Endothelial cell of umbilical vein (primary cell): ENCODE measurements around the gene GPR157. TPM values are rescaled to one million over a fixed set of nuclear protein-coding genes. Genes with fewer than 3 reads are reported as not detected.

Experiments used
- BruUV-seq: library from RNA; stranded (reverse); fragments of 400-500 nt; replicated peaks from 2 replicates; lab custom pipeline; 2021; lab: Mats Ljungman, UMichigan
- CTCF ChIA-PET: fragments of 300-600, 350-600 bp; sonication (Branson Sonifier 250); formaldehyde crosslinking; loops from one replicate; lab custom pipeline; 2021; ENCODE audit warnings: antibody characterized with exemption, inconsistent platforms; lab: Charles Lee
- POLR2A ChIA-PET: fragments of 300-600, 350-600 bp; sonication (Branson Sonifier 250); formaldehyde crosslinking; loops from one replicate; lab custom pipeline; 2021; ENCODE audit warnings: antibody characterized with exemption, inconsistent platforms; lab: Charles Lee
- DNase-seq: peaks from one replicate; pipeline ENCODE4 v3.0.0-alpha.2; 2011; ENCODE audit warnings: low read depth, low spot score
- FAIRE-seq: peaks from 2 replicates; lab custom pipeline; 2011; peaks lifted over from hg19 to GRCh38; lab: Jason Lieb, UNC
- H2AFZ ChIP-seq: 2 replicates; pipeline ENCODE4 v1.6.0; 2012; ENCODE audit warnings: low read depth, low read length, control low read depth, inconsistent platforms
- H3K27ac ChIP-seq: 2 replicates; pipeline ENCODE4 v1.5.1; 2011; ENCODE audit warnings: low read depth, mild to moderate bottlenecking, control low read depth, low read length, moderate library complexity; ENCODE audit not compliant: insufficient read depth
- H3K27me3 ChIP-seq, 2 experiments: 2 replicates each; pipeline versions ENCODE4 v1.6.0 to v1.6.1; 2011; ENCODE audit warnings: low read length in 2 of 2, mixed read lengths in 1 of 2; ENCODE audit not compliant: control insufficient read depth in 2 of 2, insufficient read depth in 2 of 2
- H3K36me3 ChIP-seq, 2 experiments: 2 replicates in 1 of 2; 3 replicates in 1 of 2; pipeline ENCODE4 v1.5.1; 2011; ENCODE audit warnings: low read length in 2 of 2, mild to moderate bottlenecking in 1 of 2, moderate library complexity in 1 of 2; ENCODE audit not compliant: control insufficient read depth in 2 of 2, insufficient read depth in 2 of 2; ENCODE audit errors: extremely low read depth in 1 of 2
- H3K4me1 ChIP-seq: 3 replicates; pipeline ENCODE4 v1.5.1; 2011; ENCODE audit warnings: mild to moderate bottlenecking, low read length; ENCODE audit not compliant: control insufficient read depth, insufficient read depth; ENCODE audit errors: extremely low read depth
- H3K4me2 ChIP-seq: 2 replicates; pipeline ENCODE4 v1.6.1; 2011; ENCODE audit warnings: low read length, control low read depth, mixed read lengths; ENCODE audit not compliant: insufficient read depth
- H3K4me3 ChIP-seq, 3 experiments: fragments of 200-600 bp in 1 of 3; sonication (generic), shearing (Covaris generic) in 1 of 3; replicated peaks in 1 of 3; 2 replicates each; pipeline ENCODE4 v1.5.1; 2011 to 2016; ENCODE audit warnings: control low read depth in 3 of 3, low read length in 3 of 3, mild to moderate bottlenecking in 2 of 3, inconsistent platforms in 1 of 3, low read depth in 1 of 3, moderate library complexity in 1 of 3; ENCODE audit not compliant: insufficient read depth in 1 of 3
- H3K79me2 ChIP-seq: 2 replicates; pipeline ENCODE4 v1.6.0; 2012; ENCODE audit warnings: low read length, inconsistent platforms; ENCODE audit not compliant: control insufficient read depth, insufficient read depth
- H3K9ac ChIP-seq: replicated peaks from 2 replicates; pipeline ENCODE3; 2011; ENCODE audit warnings: low read length, control low read depth; ENCODE audit not compliant: insufficient read depth; ENCODE audit errors: extremely low read depth
- H3K9me1 ChIP-seq: replicated peaks from 3 replicates; pipeline ENCODE4 v1.6.0; 2011; ENCODE audit warnings: mild to moderate bottlenecking, low read length; ENCODE audit not compliant: control insufficient read depth, insufficient read depth; ENCODE audit errors: extremely low read depth
- H3K9me3 ChIP-seq: replicated peaks from 2 replicates; pipeline ENCODE4 v1.5.1; 2012; ENCODE audit warnings: low read length, inconsistent platforms; ENCODE audit not compliant: control insufficient read depth, insufficient read depth
- H4K20me1 ChIP-seq: replicated peaks from 2 replicates; pipeline ENCODE3; 2011; ENCODE audit warnings: mild to moderate bottlenecking, low read length; ENCODE audit not compliant: control insufficient read depth, insufficient read depth; ENCODE audit errors: extremely low read depth
- CTCF ChIP-seq, 2 donors: IDR thresholded peaks; 1 replicate in 1 of 2; 2 replicates in 1 of 2; pipeline ENCODE4 v1.5.1; 2011; ENCODE audit warnings: low read length in 2 of 2, mild to moderate bottlenecking in 2 of 2, moderate library complexity in 2 of 2, control low read depth in 1 of 2, inconsistent platforms in 1 of 2, low read depth in 1 of 2; ENCODE audit not compliant: insufficient read depth in 1 of 2; ENCODE audit errors: extremely low read depth in 1 of 2
- EZH2 ChIP-seq: IDR thresholded peaks from 2 replicates; pipeline ENCODE4 v1.6.1; 2012; ENCODE audit warnings: borderline replicate concordance, low read depth, mild to moderate bottlenecking, moderate library complexity, low read length, inconsistent platforms; ENCODE audit not compliant: severe bottlenecking
- FOS ChIP-seq: IDR thresholded peaks from 2 replicates; pipeline ENCODE4 v1.6.1; 2011; ENCODE audit warnings: mild to moderate bottlenecking, low read length, moderate library complexity, borderline replicate concordance; ENCODE audit not compliant: insufficient read depth
- GATA2 ChIP-seq: IDR thresholded peaks from 2 replicates; pipeline ENCODE4 v1.7.0; 2011; ENCODE audit warnings: low read depth, mild to moderate bottlenecking, moderate library complexity, mixed read lengths, low read length; ENCODE audit not compliant: insufficient read length, insufficient read depth
- MYC ChIP-seq: IDR thresholded peaks from one replicate; pipeline ENCODE4 v1.6.1; 2011; ENCODE audit warnings: mild to moderate bottlenecking, low read depth, low read length
- POLR2A ChIP-seq: IDR thresholded peaks from 2 replicates; pipeline ENCODE4 v1.6.1; 2012; ENCODE audit warnings: low read depth, mild to moderate bottlenecking, control low read depth, low read length
- POLR2AphosphoS5 ChIP-seq: IDR thresholded peaks from 2 replicates; pipeline ENCODE4 v1.6.1; 2012; ENCODE audit warnings: low read depth, mild to moderate bottlenecking, control low read depth, low read length, moderate library complexity; ENCODE audit not compliant: insufficient read depth
- dilution Hi-C: fragments of 300-500 bp; cut with MboI; formaldehyde crosslinking; loops from one replicate; pipeline ENCODE4 v1.15.0; 2019; ENCODE audit warnings: low sequenced_read_pairs; ENCODE audit not compliant: extremely low pct_ligation_motif_present
- intact Hi-C: fragments of 100-400 bp; cut with micrococcal nuclease; formaldehyde crosslinking; loops from one replicate; pipeline ENCODE4 v1.10.0; 2022
- polyA plus RNA-seq, 4 experiments: library from polyadenylated mRNA; depleted of rRNA in 3 of 4; stranded (reverse) in 3 of 4; unstranded in 1 of 4; fragments of >200 nt; gene quantifications; 2 replicates each; pipeline versions ENCODE4 v1.2.1 to v1.2.3, GENCODE V29; 2011 to 2012; ENCODE audit warnings: missing spikeins in 1 of 4
- total RNA-seq: library from RNA; stranded (reverse); gene quantifications from 2 replicates; pipeline ENCODE4 v1.2.3, GENCODE V29; 2021

The GPR157 gene
- total and polyA plus RNA-seq, 2 donors (not counting 3 experiments of a cell fraction or from before 2014, with no cell fraction given), result 1.0 to 6.5 TPM

GRCh38 chr1:9070486-9070885 lies 58.4 kb downstream of the GPR157 start:
- BruUV-seq, result no TSS peak
- CTCF ChIA-PET, result interaction anchor here (1.1 kb wide), 1 partner anchor 10 kb away, joined by 3 read pairs; no protein-coding TSS in a partner anchor

More at GRCh38 chr1:9070486-9070885, 58.4 kb downstream of the GPR157 start:
- H3K79me2 ChIP-seq, result no peaks in the 10 kb centered on the region
- POLR2A ChIA-PET, result no interaction called here
- intact Hi-C loops, result no loop called here
- no peak overlapping the region for H3K27ac ChIP-seq
- dilution Hi-C loops, result no loop called here
- H2AFZ ChIP-seq, result no peak overlapping the region
- no peak for DNase-seq
- no peaks in the 10 kb centered on the region for H4K20me1 ChIP-seq
- FAIRE-seq, result no peak
- H3K4me1 ChIP-seq, result peaks cover 3% of the 10 kb centered on the region
- H3K27me3 ChIP-seq, result peaks cover 0 to 6% of the 10 kb centered on the region in 2 experiments
- H3K9me1 ChIP-seq, result no peaks in the 10 kb centered on the region
- no peak overlapping the region for H3K4me3 ChIP-seq
- H3K36me3 ChIP-seq, result no peaks in the 10 kb centered on the region
- no peak overlapping the region for H3K9ac ChIP-seq
- TF ChIP-seq MYC, result no peak
- TF ChIP-seq GATA2, result no peak
- no peak for TF ChIP-seq POLR2A
- no peak for TF ChIP-seq EZH2
- TF ChIP-seq CTCF (IDR thresholded peaks at IDR 0.05; ENCODE audit: extremely low read depth in 1 of 2, insufficient read depth in 1 of 2, low read depth in 1 of 2, low read length in 2 of 2), result no peak
- no peak for TF ChIP-seq FOS
- TF ChIP-seq POLR2AphosphoS5, result no peak
- H3K4me2 ChIP-seq, result no peak overlapping the region
- H3K9me3 ChIP-seq, result no peaks in the 10 kb centered on the region
